Measurements from ENCODE around the gene TSSK2.

Gene TSSK2

DNA sequence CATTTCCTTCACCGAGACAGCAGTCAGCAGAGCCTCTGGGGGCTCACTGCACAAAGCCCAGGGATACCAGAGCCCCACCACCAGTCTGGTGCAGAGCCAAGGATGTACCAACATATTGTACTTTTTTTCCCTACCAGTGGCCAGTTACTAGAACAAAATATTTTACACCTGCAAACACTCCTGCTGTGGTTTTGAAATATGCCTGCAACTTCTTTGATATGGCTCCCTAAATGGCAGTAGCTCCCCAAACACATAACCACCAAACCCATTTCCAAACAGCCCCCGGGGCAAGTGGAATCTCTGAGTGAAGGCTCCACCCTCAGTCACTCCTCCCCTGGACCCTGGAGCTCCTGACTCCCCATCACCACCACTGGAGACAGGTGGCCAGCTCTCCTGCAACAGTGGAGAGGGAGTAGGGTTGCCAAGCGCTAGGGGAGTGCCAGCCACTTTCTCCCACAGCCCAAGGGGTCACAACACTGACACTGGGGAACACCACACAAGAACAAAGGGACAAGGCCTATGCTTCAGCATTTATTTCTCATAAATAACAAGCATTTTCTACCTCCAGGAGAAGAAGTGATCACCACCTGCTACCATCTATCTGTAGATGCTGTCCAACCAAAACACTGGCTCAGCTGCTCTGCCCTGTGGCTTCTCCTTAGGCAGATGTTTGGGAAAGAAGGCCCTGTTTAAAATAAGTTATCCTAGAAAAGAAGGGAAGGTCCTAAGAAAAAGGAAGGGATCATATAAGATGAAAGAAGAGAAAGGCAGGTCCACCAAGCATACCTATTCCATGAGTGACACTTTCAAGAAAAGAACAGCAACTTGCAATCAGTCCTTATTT, 24.0 kb upstream of the TSSK2 start:
- no peak for DNase-seq

GRCh38 chr22:19107730-19108074, 23.4 kb upstream of the TSSK2 start:
- no peak for DNase-seq

DNA sequence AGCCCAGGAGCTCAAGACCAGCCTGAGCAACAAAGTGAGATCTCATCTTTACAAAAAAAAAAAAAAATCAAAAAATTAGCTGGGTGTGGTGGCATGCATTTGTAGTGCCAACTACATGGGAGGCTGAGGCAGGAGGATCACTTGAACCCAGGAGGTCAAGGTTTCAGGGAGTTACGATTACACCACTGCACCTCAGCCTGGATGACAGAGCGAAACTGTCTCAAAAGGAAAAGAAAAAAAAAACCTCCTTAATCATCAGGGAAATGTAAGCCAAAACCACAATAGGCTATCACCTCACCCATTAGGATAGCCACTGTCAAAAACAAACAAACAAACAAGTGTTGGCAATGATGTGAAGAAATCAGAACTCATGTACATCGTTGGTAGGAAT, 22.3 kb upstream of the TSSK2 start:
- no peak for DNase-seq

GRCh38 chr22:19109198-19110063, 21.7 kb upstream of the TSSK2 start:
- no peak for DNase-seq

DNA sequence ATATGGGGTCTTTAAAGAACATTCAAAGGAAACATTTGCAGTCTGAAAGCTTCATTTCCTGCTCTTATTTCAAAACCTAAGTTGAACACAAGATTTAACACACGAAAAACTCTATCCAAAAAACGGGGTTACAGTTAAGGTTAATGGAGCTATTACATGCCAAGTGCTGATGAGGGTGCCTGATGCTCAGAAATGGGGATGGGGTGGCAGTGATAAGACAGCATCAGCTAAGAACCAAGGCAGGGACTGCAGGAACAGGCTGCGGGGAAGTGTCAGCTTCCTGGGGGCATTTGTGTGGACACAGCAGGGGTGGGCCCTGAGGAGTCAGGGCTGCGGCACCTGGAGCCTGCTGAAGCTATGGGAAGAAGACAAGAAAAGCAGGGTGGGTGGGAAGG, 21.0 kb upstream of the TSSK2 start:
- DNase-seq, result no peak

DNA sequence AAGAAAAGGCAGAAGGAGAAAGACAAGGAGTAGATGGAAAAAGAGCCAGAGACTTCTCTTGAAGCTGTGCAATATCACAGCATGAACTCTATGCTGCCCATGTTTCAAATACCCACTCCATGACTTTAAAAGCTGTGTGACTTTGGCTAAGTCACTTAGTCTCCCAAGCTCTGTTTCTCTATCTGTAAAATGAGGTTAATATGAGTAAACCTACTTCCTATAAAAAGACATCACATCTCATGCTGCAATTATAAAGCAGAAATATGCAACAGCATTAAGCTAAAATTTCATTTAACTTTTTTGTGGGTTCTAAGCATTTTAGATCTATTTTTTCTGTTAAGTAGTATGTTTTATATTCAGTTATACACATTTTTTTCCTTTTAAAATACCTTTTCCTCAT, 20.5 kb upstream of the TSSK2 start:
- no peak for DNase-seq

DNA sequence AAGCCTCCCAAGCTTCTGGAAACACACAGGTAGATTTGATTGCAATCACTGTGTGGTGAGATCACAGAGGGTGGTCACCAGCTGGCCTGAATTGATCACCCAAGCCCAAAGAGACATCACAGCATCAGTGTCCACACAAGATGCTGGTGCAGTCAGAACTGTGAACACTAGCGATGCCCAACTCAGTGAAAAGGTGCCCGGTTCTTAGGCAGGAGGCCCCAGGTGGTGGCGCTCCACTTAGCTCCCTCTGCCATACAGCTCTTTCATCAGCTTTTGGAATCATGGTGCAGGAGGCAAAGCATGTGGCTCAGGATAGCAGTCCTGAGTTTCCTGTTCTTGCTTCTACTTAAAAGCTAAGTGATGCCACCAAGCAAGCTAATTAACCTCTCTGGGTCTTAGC, 20.0 kb upstream of the TSSK2 start:
- no peak for DNase-seq

- no peak for DNase-seq
These were observed 19.5 kb upstream of the TSSK2 start for GRCh38 chr22:19111584-19111983.

DNA sequence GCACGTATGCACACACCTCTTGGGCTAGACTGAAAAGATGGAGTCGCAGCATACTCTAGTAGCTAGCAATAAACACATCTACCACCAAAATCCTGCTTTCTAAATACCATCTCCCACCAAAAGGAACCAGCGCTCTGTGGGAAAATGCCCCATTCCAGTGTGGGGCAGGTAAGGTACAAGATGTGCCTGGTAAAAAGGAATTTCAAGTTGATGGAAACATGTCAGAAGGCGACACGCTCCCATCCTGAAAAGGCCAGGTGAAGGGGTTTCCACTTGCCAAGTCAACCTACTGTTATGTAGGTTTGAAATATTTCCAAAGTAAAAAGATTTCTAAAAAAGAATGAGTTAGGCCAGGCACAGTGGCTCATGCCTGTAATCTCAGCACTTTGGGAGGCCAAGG, 17.7 kb upstream of the TSSK2 start:
- DNase-seq, result no peak

- no peak for DNase-seq
These were observed 16.0 kb upstream of the TSSK2 start for GRCh38 chr22:19114984-19115552.

DNA sequence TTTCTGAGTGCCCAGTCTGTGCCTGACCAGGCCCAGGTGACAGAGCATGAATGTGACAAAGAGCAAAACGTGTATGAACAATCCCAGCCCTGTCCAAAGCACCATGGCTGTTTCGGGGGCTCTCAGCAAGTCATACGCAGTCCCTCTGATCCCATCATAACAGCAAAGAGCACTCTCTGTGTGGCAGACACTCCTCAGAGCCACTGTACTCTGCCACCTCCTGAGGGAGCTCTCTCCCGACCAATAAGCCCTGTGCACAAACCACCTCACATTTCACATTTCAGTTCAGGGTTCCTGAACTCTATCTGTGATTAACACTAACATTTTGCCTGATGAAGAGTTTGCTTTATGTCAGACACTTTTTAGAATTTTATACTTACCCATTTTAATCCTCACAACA, 15.5 kb upstream of the TSSK2 start:
- DNase-seq, result no peak

DNA sequence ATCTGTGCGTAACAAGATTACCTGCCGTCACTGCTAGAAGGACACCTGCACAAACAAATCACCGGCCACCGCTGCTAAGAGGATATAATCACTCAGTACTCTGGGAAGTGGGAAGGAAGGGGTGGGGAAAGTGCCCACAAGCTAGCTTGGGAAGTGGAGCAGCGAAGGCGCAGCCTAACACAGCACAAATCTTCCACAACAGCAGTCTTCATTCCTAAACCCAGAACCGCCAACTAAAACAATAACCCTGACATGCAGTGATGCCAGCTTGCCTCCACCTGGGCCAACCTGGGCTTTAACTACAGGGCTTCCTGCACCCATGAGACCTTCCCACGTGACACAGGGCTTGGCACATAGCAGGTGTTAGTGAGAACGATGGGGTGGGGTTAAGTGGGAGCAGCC, 14.0 kb upstream of the TSSK2 start:
- no peak for DNase-seq

DNA sequence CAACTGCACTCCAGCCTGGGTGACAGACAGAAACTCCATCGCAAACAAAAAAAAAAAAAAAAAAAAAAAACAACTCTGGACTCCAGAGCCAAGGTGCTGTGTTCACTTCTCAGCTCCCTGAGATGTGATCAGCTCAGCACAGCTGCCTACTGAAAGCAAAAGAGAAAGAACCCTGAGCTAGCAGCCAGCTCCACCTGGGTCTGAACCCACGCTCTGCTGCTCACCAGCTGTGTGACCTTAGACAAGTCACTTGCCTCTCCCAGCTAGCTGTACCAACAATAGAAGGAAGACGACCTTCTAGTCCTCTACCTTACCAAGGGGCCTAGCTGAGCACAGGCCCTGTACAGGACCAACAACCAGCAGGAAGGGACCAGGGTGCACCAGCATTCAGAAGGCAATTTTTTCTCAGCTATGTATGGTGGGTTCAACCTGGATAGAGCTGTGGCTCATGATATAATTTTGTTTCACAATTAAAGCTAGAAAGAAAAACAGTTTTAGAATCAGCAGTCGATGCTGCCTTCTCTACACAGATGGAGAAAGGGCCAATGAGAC, 12.7 kb upstream of the TSSK2 start:
- no peak for DNase-seq

- no peak for DNase-seq
These were observed 11.2 kb upstream of the TSSK2 start for GRCh38 chr22:19119949-19120348.

GRCh38 chr22:19120829-19121630, 10.1 kb upstream of the TSSK2 start:
- no peak for DNase-seq

DNA sequence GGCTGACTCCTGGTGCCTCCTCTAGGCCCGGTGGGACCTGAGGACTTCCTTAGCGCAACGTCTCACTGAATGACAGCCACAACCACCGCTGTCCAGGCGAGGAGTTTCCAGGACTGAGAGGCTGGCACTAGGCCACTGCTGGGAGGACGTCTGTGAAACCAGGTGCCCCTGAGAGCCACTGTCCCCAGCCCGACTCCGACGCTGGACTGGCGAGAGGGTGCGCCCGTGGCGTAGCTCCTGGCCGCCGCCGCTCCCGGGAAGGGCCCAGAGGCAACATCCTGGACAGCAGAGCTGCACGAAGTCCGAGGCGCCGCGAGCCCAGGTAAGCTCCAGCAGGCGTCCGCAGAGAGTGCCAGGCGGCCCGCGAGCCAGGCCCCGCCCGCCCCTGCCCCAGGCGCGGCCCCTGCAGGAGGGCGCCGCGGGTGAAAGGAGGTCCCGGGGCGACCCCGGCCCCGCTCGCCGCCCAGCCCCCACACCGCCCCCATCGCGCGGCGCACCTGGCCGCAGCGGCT, 9.4 kb upstream of the TSSK2 start:
- no peak for DNase-seq

DNA sequence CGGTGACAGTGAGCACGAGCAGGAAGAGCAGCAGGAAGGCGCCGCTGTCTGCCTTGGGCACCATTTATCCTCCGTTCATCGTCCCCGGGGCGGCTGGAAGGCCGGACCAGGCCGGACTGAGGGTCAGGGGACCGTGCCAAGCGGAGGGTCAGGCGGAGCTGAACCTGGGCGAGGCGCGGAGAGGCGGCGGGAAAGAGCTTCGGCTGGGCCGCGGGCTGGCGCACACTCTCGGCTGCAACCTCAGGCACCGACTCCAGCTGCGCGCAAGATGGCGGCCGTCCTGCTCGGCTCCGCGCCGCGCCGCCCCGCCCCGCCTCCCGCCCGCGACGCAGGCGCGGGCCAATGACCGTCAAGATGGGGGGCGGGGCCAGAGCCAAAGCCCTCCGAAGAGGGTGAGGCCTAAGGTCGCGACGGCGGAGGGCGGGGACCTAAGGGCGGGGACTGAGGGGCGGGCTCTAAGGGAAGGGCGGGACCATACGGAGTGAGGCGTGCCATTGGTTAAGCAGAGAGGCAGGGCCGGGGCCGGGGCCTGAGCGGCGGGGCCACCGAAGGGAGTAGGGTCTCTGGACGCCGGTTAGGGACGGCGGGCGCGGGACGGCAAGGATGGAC, 8.9 kb upstream of the TSSK2 start, which contains the start of gene DGCR2:
Gene DGCR2 (minus strand): TSS at position 270 of the 609 bp plus-strand sequence. CDS start 206 bp downstream, at position 64.
- DNase-seq, result peak; percentile 97 to 98

DNA sequence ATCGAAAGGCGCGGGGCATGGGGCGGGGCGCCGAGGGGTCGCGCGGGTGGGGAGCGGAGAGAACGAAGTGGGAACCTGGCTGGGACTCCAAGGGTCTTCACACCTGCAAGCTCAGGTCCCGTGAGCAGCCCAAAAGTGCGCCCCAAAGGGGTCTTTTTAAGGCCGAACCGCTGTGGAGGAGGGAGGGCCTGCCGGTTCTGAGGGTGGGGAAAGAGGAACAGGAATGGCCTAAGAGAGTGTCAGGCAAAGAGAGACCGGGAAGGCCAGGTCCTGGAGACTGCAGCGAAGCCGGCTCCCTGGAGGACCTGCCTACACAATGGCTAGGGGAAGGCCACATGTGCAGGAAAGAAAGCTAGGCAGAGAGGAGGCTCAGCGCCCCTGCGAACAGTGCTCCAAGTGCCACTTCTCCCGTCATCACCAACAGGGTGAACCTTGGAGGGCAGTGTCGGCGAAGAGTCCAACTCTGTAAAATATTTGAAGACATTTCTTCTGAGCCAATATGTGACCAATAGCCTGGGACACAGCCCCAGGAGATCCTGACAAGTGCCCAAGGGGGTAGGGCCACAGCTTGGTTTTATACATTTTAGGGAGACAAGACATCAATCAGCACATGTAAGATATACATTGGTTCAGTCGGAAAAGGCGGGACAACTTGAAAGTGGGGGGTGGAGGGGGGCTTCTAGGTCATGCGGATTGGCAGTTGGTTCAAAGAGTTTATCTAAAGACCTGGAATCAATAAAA, 8.2 kb upstream of the TSSK2 start:
- peak in 1 of 2 experiments; percentile 10 for DNase-seq

DNA sequence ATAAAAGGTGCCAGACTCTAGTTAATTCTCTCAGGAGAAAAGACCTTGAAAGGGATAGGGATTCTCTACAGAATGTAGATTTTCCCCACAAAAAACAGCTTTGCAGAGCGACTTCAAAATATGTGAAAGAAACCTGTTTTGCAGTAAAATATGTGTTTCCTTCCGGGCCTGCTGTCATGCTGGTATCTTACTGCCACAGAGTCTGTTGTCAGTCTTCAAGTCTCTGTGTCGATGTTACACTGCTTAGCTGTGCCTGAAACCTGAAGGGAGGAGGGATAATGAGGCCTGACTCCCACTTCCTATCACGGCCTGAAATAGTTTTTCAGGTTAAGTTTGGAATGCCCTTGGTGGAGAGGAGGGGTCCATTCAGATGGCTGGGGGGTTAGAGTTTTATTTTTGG, 7.2 kb upstream of the TSSK2 start:
- no peak for DNase-seq

GRCh38 chr22:19124377-19124776, 6.7 kb upstream of the TSSK2 start:
- DNase-seq, result no peak

GRCh38 chr22:19125011-19125410, 6.1 kb upstream of the TSSK2 start:
- no peak for DNase-seq

Measured in NCI-H446 (cell line).